ENCODE measurements around the gene TTC21A. TPM values are rescaled to one million over a fixed set of nuclear protein-coding genes. Genes with fewer than 3 reads are reported as not detected.

The TTC21A gene
- total RNA-seq, 1 experiment from 2014 or later = 1.7 TPM

- Histone ChIP-seq H3K4ac (ENCODE audit: low read depth, low read length) (no peak overlapping the region), H2BK20ac (ENCODE audit: low read depth, low read length, poor library complexity, severe bottlenecking) (no peak overlapping the region), H3K4me2 (ENCODE audit: insufficient read depth, insufficient read length, low read length) (no peak overlapping the region), H3K9me3 (ENCODE audit: control insufficient read depth, low read depth, low read length) (no peaks in the 10 kb centered on the region), H2BK12ac (ENCODE audit: insufficient read length, low read depth, low read length) (no peak overlapping the region), H3K4me1 (ENCODE audit: insufficient read depth, low read length) (no peaks in the 10 kb centered on the region; the same call in 1 of the 2 replicates), H2BK5ac (ENCODE audit: insufficient read length, low read length) (no peak overlapping the region), H4K91ac (ENCODE audit: insufficient read length, low read depth, low read length) (no peak overlapping the region), H4K8ac (replicated peaks; ENCODE audit: insufficient read length, low read depth, low read length) (no peak overlapping the region), H3K18ac (ENCODE audit: insufficient read length, low read depth, low read length) (no peak overlapping the region), H3K79me1 (ENCODE audit: insufficient read depth, low read depth, low read length, poor library complexity, severe bottlenecking) (no peaks in the 10 kb centered on the region), H3K23ac (ENCODE audit: insufficient read length, low read depth, low read length) (no peak overlapping the region), H2AK5ac (ENCODE audit: insufficient read length, low read length) (no peak overlapping the region), H3K14ac (ENCODE audit: insufficient read depth, low read length) (no peak overlapping the region), H3K9ac (ENCODE audit: extremely low read depth, insufficient read length, low read length) (no peak overlapping the region), H3T11ph (ENCODE audit: low read length) (no peak overlapping the region), H4K5ac (ENCODE audit: insufficient read length, low read depth, low read length) (no peak overlapping the region), H2BK120ac (ENCODE audit: low read depth, low read length, poor library complexity, severe bottlenecking) (no peak overlapping the region), H3K27ac (ENCODE audit: insufficient read length, low read depth, low read length) (no peak overlapping the region), H3K23me2 (ENCODE audit: insufficient read length, low read depth, low read length, poor library complexity, severe bottlenecking) (no peaks in the 10 kb centered on the region), H2AFZ (ENCODE audit: low read length) (no peak overlapping the region), H4K20me1 (ENCODE audit: control insufficient read depth, insufficient read depth, insufficient read length) (peaks cover 2% of the 10 kb centered on the region), H3K79me2 (ENCODE audit: insufficient read depth, low read length) (no peaks in the 10 kb centered on the region), H2BK15ac (ENCODE audit: low read depth, low read length) (no peak overlapping the region), H3K56ac (ENCODE audit: insufficient read length, low read depth, low read length) (no peak overlapping the region), H3K27me3 (ENCODE audit: insufficient read depth, low read length) (no peaks in the 10 kb centered on the region)
- H3K36me3 Mint-ChIP-seq (ENCODE audit: insufficient read depth in 1 of 3, low read depth in 3 of 3) = no peaks in the 10 kb centered on the region
- DNase-seq = no peak
- H3K9me3 Mint-ChIP-seq = no peaks in the 10 kb centered on the region
- no peak overlapping the region for H3K27ac Mint-ChIP-seq
- TF ChIP-seq CTCF (conservative IDR thresholded peaks at IDR 0.05) = no peak
- H3K4me1 Mint-ChIP-seq = peaks cover 10 to 15% of the 10 kb centered on the region in 2 experiments
- no CpG with 5 or more reads among the region's 1 CpG for WGBS (ENCODE audit: extremely low coverage, insufficient read length, low lambda C conversion rate)
- peaks cover 1% of the 10 kb centered on the region; the same call in 1 of the 2 replicates for H3K27me3 Mint-ChIP-seq (ENCODE audit: low read depth)
- no peak overlapping the region for H3K4me3 Mint-ChIP-seq
Measured at GRCh38 chr3:39127908-39128304, 20.4 kb downstream of the TTC21A start.
